Keratinocyte (primary cell): ENCODE results near the gene GSPT2. TPM values are rescaled to one million over a fixed set of nuclear protein-coding genes. Genes with fewer than 3 reads are reported as not detected.

ENCODE experiments used
- DNase-seq: peaks from one replicate; pipeline ENCODE4 v3.0.0-alpha.2; 2011; ENCODE audit warnings: low read depth, missing footprints, low spot score
- FAIRE-seq: peaks from 2 replicates; lab custom pipeline; 2011; peaks lifted over from hg19 to GRCh38; lab: Jason Lieb, UNC
- H2AFZ ChIP-seq: 2 replicates; pipeline ENCODE4 v1.6.0; 2012; ENCODE audit warnings: low read length, control low read depth, inconsistent platforms; ENCODE audit not compliant: control insufficient read depth
- H3K27ac ChIP-seq: 2 replicates; pipeline ENCODE4 v1.5.1; 2011; ENCODE audit warnings: low read length; ENCODE audit not compliant: control insufficient read depth, insufficient read depth
- H3K27me3 ChIP-seq: 3 replicates; pipeline ENCODE4 v1.6.0; 2011; ENCODE audit warnings: low read length; ENCODE audit not compliant: control insufficient read depth, insufficient read depth; ENCODE audit errors: extremely low read depth
- H3K36me3 ChIP-seq, 2 experiments: 2 replicates in 1 of 2; 3 replicates in 1 of 2; pipeline ENCODE4 v1.5.1; 2011; ENCODE audit warnings: low read length in 2 of 2, mild to moderate bottlenecking in 1 of 2; ENCODE audit not compliant: control insufficient read depth in 2 of 2, insufficient read depth in 2 of 2; ENCODE audit errors: extremely low read depth in 1 of 2
- H3K4me1 ChIP-seq: 3 replicates; pipeline ENCODE4 v1.5.1; 2011; ENCODE audit warnings: low read length; ENCODE audit not compliant: control insufficient read depth, insufficient read depth; ENCODE audit errors: extremely low read depth
- H3K4me2 ChIP-seq: 3 replicates; pipeline ENCODE4 v1.6.0; 2011; ENCODE audit warnings: low read depth, low read length; ENCODE audit not compliant: control insufficient read depth, insufficient read depth; ENCODE audit errors: extremely low read depth
- H3K4me3 ChIP-seq, 3 experiments: fragments of 200-600 bp in 1 of 3; sonication (generic) in 1 of 3; 2 replicates in 2 of 3; 3 replicates in 1 of 3; pipeline ENCODE4 v1.5.1; 2011 to 2016; ENCODE audit warnings: low read length in 3 of 3, mild to moderate bottlenecking in 3 of 3, control low read depth in 2 of 3, inconsistent platforms in 1 of 3, low read depth in 1 of 3, mixed read lengths in 1 of 3, mixed run types in 1 of 3, moderate library complexity in 1 of 3; ENCODE audit not compliant: control insufficient read depth in 2 of 3, insufficient read depth in 2 of 3; ENCODE audit errors: extremely low read depth in 1 of 3
- H3K79me2 ChIP-seq: 2 replicates; pipeline ENCODE4 v1.6.0; 2012; ENCODE audit warnings: low read length; ENCODE audit not compliant: control insufficient read depth, insufficient read depth
- H3K9ac ChIP-seq: 3 replicates; pipeline ENCODE4 v1.6.0; 2011; ENCODE audit warnings: low read length; ENCODE audit not compliant: control insufficient read depth, insufficient read depth; ENCODE audit errors: extremely low read depth
- H3K9me1 ChIP-seq: 3 replicates; pipeline ENCODE4 v1.6.0; 2011; ENCODE audit warnings: low read length; ENCODE audit not compliant: control insufficient read depth, insufficient read depth; ENCODE audit errors: extremely low read depth
- H3K9me3 ChIP-seq: 2 replicates; pipeline ENCODE4 v1.5.1; 2012; ENCODE audit warnings: low read depth, low read length; ENCODE audit not compliant: control insufficient read depth
- H4K20me1 ChIP-seq: 3 replicates; pipeline ENCODE4 v1.6.0; 2011; ENCODE audit warnings: low read length; ENCODE audit not compliant: control insufficient read depth, insufficient read depth; ENCODE audit errors: extremely low read depth
- CTCF ChIP-seq, 3 experiments: IDR thresholded peaks in 1 of 3; conservative IDR thresholded peaks in 1 of 3; optimal IDR thresholded peaks in 1 of 3; 2 replicates in 2 of 3; 3 replicates in 1 of 3; pipeline versions ENCODE3 to v1.5.1; 2011; ENCODE audit warnings: low read length in 3 of 3, mild to moderate bottlenecking in 3 of 3, moderate library complexity in 2 of 3, control low read depth in 1 of 3, inconsistent platforms in 1 of 3; ENCODE audit not compliant: insufficient read depth in 2 of 3; ENCODE audit errors: extremely low read depth in 1 of 3
- EZH2 ChIP-seq: IDR thresholded peaks from one replicate; pipeline ENCODE4 v1.6.1; 2012; ENCODE audit warnings: inconsistent platforms, mild to moderate bottlenecking, low read length, moderate library complexity
- dilution Hi-C: fragments of 300-500 bp; cut with MboI; formaldehyde crosslinking; loops from one replicate; pipeline ENCODE4 v1.7.0; 2020; ENCODE audit warnings: low sequenced_read_pairs; ENCODE audit not compliant: extremely low pct_ligation_motif_present
- polyA plus RNA-seq, 5 experiments: library from polyadenylated mRNA; depleted of rRNA in 3 of 5; stranded (reverse) in 3 of 5; stranded (forward) in 1 of 5; unstranded in 1 of 5; fragments of >200 nt; gene quantifications; 1 replicate in 1 of 5; 2 replicates in 3 of 5; 3 replicates in 1 of 5; pipeline versions ENCODE4 v1.2.1 to v1.2.3, GENCODE V29; 2011 to 2012; ENCODE audit warnings: missing spikeins in 2 of 5, low read depth in 1 of 5, low replicate concordance in 1 of 5

Gene GSPT2
- polyA plus RNA-seq, 1 donor (not counting 4 experiments of a cell fraction or from before 2014, with no cell fraction given): 3.8 TPM

- H2AFZ ChIP-seq: no peak overlapping the region
- H3K27ac ChIP-seq: no peak overlapping the region
- no peaks in the 10 kb centered on the region for H3K79me2 ChIP-seq
- no peak overlapping the region for H3K4me2 ChIP-seq
- no peaks in the 10 kb centered on the region for H3K27me3 ChIP-seq
- no peaks in the 10 kb centered on the region for H4K20me1 ChIP-seq
- H3K4me3 ChIP-seq: no peak overlapping the region
- H3K36me3 ChIP-seq: no peaks in the 10 kb centered on the region
- H3K9me1 ChIP-seq: no peaks in the 10 kb centered on the region
- H3K9me3 ChIP-seq: no peaks in the 10 kb centered on the region
- no peak overlapping the region for H3K9ac ChIP-seq
- FAIRE-seq (no peak), DNase-seq (no peak)
- dilution Hi-C loops: no loop called here
- no peaks in the 10 kb centered on the region for H3K4me1 ChIP-seq
- TF ChIP-seq EZH2 (no peak), CTCF (optimal IDR thresholded peaks at IDR 0.05 in 1 of 3, IDR thresholded peaks at IDR 0.05 in 1 of 3, conservative IDR thresholded peaks at IDR 0.05 in 1 of 3; ENCODE audit: extremely low read depth in 1 of 3, insufficient read depth in 2 of 3, low read length in 3 of 3) (no peak)
Observed at GRCh38 chrX:51747671-51748070, 4.4 kb downstream of the GSPT2 start.

- H3K9me1 ChIP-seq: no peaks in the 10 kb centered on the region
- no peak overlapping the region for H2AFZ ChIP-seq
- H3K27me3 ChIP-seq: no peaks in the 10 kb centered on the region
- no peaks in the 10 kb centered on the region for H3K9me3 ChIP-seq
- no peaks in the 10 kb centered on the region for H3K79me2 ChIP-seq
- H3K4me1 ChIP-seq: no peaks in the 10 kb centered on the region
- no peak for DNase-seq
- dilution Hi-C loops: no loop called here
- H3K27ac ChIP-seq: no peak overlapping the region
- no peaks in the 10 kb centered on the region for H4K20me1 ChIP-seq
- FAIRE-seq: no peak
- no peak overlapping the region for H3K9ac ChIP-seq
- no peaks in the 10 kb centered on the region for H3K36me3 ChIP-seq
- no peak for TF ChIP-seq CTCF (optimal IDR thresholded peaks at IDR 0.05 in 1 of 3, IDR thresholded peaks at IDR 0.05 in 1 of 3, conservative IDR thresholded peaks at IDR 0.05 in 1 of 3; ENCODE audit: extremely low read depth in 1 of 3, insufficient read depth in 2 of 3, low read length in 3 of 3)
- TF ChIP-seq EZH2: no peak
- no peak overlapping the region for H3K4me3 ChIP-seq
- H3K4me2 ChIP-seq: no peak overlapping the region
Observed at GRCh38 chrX:51759055-51759839, 16.0 kb downstream of the GSPT2 start.
